Measurements from ENCODE around the gene MMP3.
A peak's percentile ranks its signal among the peaks of the same experiment; 100 is the strongest.

The MMP3 gene

DNA sequence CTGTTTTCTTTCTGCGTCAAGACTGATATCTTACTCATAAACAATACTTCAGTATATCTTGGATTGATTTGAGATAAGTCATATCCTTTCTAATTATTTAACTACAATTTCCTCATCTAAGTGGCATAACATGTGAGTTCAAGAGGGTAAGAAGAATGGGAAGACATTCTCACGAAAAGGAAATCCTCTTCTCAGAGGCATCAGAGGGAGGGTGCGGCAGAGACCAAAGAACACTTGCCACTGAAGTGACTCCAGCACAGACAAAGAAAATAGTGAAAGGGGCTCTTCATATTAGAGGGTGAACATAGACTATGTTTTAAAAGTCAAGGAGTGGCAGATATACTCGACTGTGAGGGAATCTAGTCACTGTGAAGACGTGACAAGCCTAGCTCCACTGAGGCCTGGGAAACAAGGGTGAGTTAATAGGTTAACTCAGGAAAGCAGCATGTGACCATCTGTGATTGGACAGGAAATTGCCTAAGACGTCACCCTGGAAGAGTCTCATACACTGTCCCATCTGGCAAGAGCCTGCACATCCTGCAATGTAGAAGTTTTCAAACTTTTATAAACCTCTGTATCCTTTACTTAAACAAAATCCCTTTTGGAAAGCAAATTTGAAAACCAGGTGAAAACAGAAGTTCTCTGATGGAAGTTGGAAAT lies 43.6 kb downstream of the MMP3 start:
- CTCF ChIA-PET, result no interaction called here
- no peak for DNase-seq (ENCODE audit: low spot score)
- H3K27ac ChIP-seq, result no peak overlapping the region
- TF ChIP-seq, protein P1, sequence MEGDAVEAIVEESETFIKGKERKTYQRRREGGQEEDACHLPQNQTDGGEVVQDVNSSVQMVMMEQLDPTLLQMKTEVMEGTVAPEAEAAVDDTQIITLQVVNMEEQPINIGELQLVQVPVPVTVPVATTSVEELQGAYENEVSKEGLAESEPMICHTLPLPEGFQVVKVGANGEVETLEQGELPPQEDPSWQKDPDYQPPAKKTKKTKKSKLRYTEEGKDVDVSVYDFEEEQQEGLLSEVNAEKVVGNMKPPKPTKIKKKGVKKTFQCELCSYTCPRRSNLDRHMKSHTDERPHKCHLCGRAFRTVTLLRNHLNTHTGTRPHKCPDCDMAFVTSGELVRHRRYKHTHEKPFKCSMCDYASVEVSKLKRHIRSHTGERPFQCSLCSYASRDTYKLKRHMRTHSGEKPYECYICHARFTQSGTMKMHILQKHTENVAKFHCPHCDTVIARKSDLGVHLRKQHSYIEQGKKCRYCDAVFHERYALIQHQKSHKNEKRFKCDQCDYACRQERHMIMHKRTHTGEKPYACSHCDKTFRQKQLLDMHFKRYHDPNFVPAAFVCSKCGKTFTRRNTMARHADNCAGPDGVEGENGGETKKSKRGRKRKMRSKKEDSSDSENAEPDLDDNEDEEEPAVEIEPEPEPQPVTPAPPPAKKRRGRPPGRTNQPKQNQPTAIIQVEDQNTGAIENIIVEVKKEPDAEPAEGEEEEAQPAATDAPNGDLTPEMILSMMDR (conservative IDR thresholded peaks at IDR 0.05; ENCODE audit: low read depth), result no peak
- POLR2A ChIA-PET (ENCODE audit: low non-redundant PET), result no interaction called here

DNA sequence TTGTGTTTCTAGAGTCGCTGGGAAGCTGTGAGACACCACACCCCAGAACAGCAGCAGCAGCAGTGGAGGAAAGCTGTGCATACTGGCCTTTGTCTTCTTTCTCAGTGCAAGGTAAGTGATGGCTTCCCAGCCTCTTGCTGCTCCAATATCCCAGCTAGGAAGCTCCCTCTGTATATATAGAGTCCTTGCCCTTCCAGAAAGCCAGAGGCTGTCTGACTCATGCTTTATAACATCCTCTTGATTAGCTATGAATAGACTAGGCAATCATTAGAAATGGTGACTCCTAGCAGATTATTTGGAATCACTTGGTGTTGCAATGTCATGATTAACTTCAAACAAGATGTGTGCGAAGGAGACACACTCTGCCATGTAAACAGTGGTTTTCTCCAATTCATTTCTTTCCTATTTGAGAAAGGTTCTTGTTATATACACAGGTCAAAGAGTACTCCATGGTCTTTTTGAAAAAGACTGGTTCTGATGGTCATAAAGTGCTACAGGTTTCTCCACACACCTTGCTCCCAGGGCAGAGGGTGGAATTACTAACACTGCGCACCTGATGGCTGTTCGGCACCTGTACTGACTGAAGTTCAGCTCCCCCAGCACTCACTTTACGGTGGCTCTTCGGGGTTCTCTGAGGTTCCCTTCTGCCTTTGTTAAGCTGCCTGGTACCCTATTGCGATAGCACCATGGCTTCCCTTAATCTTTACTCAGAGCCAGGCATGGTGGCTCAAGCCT lies 45.2 kb downstream of the MMP3 start, which contains the start of gene MMP1:
Gene MMP1, minus strand, starts transcription at position 149 of the 735 bp plus-strand sequence. Its CDS starts 68 bp downstream, at position 81.
- peak; percentile 85 for DNase-seq (ENCODE audit: low spot score)
- TF ChIP-seq, protein P1 (conservative IDR thresholded peaks at IDR 0.05; ENCODE audit: low read depth), result no peak
- ChIA-PET CTCF (interaction anchor here (0.6 kb wide), 2 partner anchors 33 to 1180 kb away, joined by 3 read pairs; no protein-coding TSS in a partner anchor), POLR2A (ENCODE audit: low non-redundant PET) (no interaction called here)
- no peak within 1 kb of the TSS for H3K27ac ChIP-seq

DNA sequence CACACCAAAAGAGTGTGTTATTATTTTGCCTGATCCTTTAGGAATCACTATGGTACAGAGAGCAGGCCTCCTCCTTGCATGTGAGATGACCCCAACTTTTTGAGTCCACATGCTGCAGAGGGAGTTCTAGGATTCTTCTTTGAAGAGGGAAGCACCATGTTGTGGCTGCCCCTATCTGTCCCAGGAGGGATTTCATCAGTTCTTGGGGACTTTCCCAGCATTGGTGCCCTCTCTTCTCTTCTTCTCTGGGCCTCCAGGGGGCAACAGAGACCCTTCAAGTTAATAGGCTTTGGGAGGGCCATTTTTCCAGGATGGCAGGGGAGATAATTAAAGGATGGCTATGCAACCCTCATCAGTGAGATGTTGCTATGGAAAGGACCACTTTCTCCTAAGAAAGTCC lies 49.0 kb downstream of the MMP3 start:
- no peak for DNase-seq (ENCODE audit: low spot score)
- ChIA-PET POLR2A (ENCODE audit: low non-redundant PET) (no interaction called here), CTCF (interaction anchor here (1.3 kb wide), 2 partner anchors 11 to 120 kb away, joined by 3 to 4 read pairs; no protein-coding TSS in a partner anchor)
- TF ChIP-seq, protein P1 (conservative IDR thresholded peaks at IDR 0.05; ENCODE audit: low read depth), result peak; percentile 18; the same call in 1 of the 2 replicates
- H3K27ac ChIP-seq, result no peak overlapping the region

DNA sequence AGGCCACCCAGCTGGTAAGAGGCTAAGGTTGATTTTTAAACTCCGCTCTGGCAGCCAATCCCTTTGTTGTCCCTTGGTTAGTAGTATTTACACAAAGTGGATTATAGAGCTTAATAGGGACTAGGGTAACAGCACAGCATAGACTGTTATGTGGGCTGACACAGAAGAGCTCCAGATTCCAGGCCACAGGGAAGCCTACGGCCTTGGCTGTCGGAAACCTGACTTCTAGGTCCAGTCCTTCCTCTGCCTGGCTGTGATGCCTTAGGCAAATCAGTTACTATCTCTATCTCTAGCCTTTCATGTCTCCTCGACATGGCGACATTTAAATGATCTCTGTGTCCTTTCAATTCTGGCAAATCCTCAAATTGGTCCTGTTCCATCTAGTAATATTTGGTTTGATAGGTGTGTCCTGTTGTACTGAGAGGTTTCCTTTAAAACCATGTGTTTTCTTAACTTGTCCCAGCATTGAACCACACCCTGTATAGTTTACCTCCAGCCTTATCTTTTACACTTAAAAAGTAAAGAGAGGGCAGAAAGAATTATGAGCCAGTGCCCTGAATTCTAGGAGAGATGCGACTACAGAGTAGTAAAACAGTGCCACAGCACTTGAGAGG lies 49.6 kb downstream of the MMP3 start:
- DNase-seq (ENCODE audit: low spot score), result no peak
- CTCF ChIA-PET, result interaction anchor here (0.9 kb wide), 1 partner anchor 263 kb away, joined by 6 read pairs; no protein-coding TSS in a partner anchor
- POLR2A ChIA-PET (ENCODE audit: low non-redundant PET), result no interaction called here
- TF ChIP-seq, protein P1 (conservative IDR thresholded peaks at IDR 0.05; ENCODE audit: low read depth), result no peak
- H3K27ac ChIP-seq, result no peak overlapping the region

DNA sequence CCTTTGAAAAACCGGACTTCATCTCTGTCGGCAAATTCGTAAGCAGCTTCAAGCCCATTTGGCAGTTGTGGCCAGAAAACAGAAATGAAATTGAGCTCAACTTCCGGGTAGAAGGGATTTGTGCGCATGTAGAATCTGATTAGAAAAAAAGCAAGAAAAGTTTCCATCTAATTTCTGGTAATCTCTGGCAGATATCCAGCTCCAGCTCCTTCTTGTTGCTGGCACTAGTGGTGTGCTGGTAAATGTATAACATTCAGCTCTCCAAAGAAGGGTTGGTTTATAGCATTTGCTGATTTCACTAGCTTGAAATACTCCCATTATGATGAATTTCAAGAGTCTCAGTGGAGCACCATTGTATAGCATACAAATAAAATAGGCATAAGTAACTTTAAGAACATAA lies 50.8 kb downstream of the MMP3 start:
- CTCF ChIA-PET, result interaction anchor here (0.6 to 0.7 kb wide), 3 partner anchors 10 to 138 kb away, joined by 3 read pairs; no protein-coding TSS in a partner anchor
- no peak for DNase-seq (ENCODE audit: low spot score)
- TF ChIP-seq, protein P1 (conservative IDR thresholded peaks at IDR 0.05; ENCODE audit: low read depth), result no peak
- H3K27ac ChIP-seq, result no peak overlapping the region
- POLR2A ChIA-PET (ENCODE audit: low non-redundant PET), result no interaction called here

DNA sequence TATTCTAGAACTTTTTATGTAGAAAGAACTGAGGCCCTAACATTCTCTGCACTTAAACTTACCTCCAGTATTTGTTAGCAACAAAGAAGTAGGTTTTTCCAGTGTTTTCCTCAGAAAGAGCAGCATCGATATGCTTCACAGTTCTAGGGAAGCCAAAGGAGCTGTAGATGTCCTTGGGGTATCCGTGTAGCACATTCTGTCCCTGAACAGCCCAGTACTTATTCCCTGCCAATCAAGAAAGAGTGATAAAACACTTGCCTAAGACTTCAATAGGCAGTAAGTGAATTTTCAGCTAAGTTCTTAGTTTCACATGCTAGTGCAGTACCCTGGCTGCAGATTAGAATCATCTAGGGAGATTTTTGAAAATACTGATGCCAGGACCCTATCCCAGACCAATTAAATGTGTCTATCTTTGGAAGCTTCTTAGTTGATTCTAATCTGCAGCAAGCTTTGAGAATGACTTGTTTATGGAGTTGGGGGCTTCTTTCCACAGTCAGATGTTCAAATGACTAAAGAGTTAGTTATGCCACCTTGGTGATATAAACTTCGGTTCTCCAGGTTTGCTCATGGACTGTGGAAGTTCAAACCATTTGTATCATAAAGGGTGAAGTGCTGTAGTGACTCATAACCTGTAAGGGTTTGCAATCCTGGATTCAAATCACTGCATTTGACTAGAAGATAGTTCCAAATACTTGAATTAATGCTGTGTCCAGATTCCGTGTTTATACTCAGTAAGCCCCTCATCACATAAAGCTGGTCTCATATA lies 52.0 kb downstream of the MMP3 start:
- POLR2A ChIA-PET (ENCODE audit: low non-redundant PET), result no interaction called here
- no peak for DNase-seq (ENCODE audit: low spot score)

More for the DNA sequence above, 52.0 kb downstream of the MMP3 start:
- CTCF ChIA-PET, result no interaction called here
- TF ChIP-seq, protein P1 (conservative IDR thresholded peaks at IDR 0.05; ENCODE audit: low read depth), result no peak
- no peak overlapping the region for H3K27ac ChIP-seq
